Measurements from ENCODE around the gene TMEM218. TPM values are rescaled to one million over a fixed set of nuclear protein-coding genes. Genes with fewer than 3 reads are reported as not detected.
"Not testable (repeated sequence)": the region's sequence is repeated elsewhere in the genome, so short reads cannot be mapped to it uniquely, and the experiment has no call there.

The TMEM218 gene
- total and polyA plus RNA-seq, 12 donors: 19.3 to 42.3 (median 25.8) TPM

GRCh38 chr11:125091877-125092664 is 19.4 kb downstream of the TMEM218 start:
- TF ChIP-seq, protein P1, sequence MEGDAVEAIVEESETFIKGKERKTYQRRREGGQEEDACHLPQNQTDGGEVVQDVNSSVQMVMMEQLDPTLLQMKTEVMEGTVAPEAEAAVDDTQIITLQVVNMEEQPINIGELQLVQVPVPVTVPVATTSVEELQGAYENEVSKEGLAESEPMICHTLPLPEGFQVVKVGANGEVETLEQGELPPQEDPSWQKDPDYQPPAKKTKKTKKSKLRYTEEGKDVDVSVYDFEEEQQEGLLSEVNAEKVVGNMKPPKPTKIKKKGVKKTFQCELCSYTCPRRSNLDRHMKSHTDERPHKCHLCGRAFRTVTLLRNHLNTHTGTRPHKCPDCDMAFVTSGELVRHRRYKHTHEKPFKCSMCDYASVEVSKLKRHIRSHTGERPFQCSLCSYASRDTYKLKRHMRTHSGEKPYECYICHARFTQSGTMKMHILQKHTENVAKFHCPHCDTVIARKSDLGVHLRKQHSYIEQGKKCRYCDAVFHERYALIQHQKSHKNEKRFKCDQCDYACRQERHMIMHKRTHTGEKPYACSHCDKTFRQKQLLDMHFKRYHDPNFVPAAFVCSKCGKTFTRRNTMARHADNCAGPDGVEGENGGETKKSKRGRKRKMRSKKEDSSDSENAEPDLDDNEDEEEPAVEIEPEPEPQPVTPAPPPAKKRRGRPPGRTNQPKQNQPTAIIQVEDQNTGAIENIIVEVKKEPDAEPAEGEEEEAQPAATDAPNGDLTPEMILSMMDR (IDR thresholded peaks at IDR 0.05): no peak
- TF ChIP-seq POLR2A (IDR thresholded peaks at IDR 0.05): no peak
- Histone ChIP-seq H3K27ac (peak overlapping the region in 4 of 5 donors; percentile 30 to 66 (median 58)), H3K9me3 (replicated peaks in 1 of 3) (no peaks in the 10 kb centered on the region), H3K36me3 (replicated peaks in 1 of 2) (peaks cover 0 to 8% of the 10 kb centered on the region in 2 donors), H3K4me1 (replicated peaks in 1 of 2) (peaks cover 6 to 8% of the 10 kb centered on the region in 2 donors), H3K4me3 (no peak overlapping the region), H3K27me3 (no peaks in the 10 kb centered on the region)
- intact Hi-C loops (cut with DNase I): loop anchor here in 1 of 2 donors (5.0 kb wide), 1 partner anchor 255 kb away; no protein-coding TSS in a partner anchor
- DNase-seq: peak in 2 of 7 donors; percentile 13 to 17
- 87 to 90% (median 88%) methylated on average over 6 of the region's 6 CpGs for WGBS, 4 donors

DNA sequence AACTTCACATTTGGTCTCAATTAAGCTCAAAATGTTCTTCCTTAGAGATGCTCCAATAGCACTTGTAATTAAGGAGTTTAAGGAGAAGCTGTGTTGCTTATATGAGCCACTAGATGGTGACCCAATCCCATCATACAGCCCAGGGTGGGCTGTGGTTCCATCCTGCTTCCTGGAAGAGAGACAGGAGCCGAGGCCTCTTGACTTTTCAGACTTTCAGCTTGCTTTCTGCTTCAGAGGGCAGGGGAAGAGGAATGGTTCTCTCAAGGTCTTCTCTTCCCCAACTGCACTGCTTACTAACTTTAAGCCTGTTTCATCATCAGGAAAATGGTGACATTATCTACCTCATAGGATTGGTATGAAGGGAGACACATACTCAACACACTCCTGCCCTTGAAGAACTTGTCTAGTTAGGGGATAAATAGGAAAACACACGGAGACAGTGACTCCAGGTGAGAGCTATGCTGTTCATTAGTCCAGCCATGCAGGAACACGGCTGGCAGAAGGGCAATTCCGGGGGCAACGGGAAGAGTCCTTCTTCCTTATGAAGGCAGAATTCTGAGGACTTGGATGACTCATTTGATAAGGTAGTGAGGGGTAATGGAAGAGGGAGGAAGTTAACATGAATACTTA is 20.1 kb downstream of the TMEM218 start:
- Histone ChIP-seq H3K36me3 (replicated peaks in 1 of 2) (peaks cover 0 to 11% of the 10 kb centered on the region in 2 donors), H3K27ac (peak overlapping the region in 4 of 5 donors; percentile 30 to 66 (median 58)), H3K4me1 (replicated peaks in 1 of 2) (peaks cover 6 to 8% of the 10 kb centered on the region in 2 donors), H3K27me3 (no peaks in the 10 kb centered on the region), H3K9me3 (replicated peaks in 1 of 3) (no peaks in the 10 kb centered on the region), H3K4me3 (peak overlapping the region in 1 of 4 donors; percentile 2)
- intact Hi-C loops (cut with DNase I): loop anchor here in 1 of 2 donors (5.0 kb wide), 1 partner anchor 256 kb away; no protein-coding TSS in a partner anchor
- peak in 4 of 7 donors; percentile 38 to 69 (median 56) for DNase-seq
- TF ChIP-seq, protein P1 (IDR thresholded peaks at IDR 0.05): peak; percentile 27 to 79 (median 66)
- TF ChIP-seq POLR2A (IDR thresholded peaks at IDR 0.05): no peak
- 26 to 48% (median 35%) methylated on average over 5 of the region's 5 CpGs for WGBS, 4 donors

DNA sequence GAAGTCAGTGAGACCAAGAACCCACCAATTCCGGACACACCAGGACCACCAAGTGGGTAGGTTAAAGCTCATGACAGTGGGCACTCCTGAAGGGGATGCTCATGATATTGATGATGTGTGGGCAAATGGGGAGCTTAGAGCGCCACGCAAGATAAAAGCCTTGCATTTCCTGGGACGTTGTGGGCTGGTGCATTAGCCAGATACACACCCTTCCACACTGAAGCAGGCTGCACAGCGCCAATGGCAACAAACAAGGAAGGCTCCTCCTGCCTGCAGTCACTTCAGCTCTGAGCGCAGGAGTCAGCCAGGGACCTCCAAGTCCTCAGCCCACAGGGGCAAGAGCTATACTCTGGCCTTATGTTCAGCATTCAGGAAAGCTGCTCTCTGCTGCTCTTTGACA is 20.6 kb downstream of the TMEM218 start:
- 80 to 84% (median 81%) methylated on average over 6 of the region's 6 CpGs for WGBS, 4 donors
- intact Hi-C loops (cut with DNase I): loop anchor here in 1 of 2 donors (5.0 kb wide), 1 partner anchor 256 kb away; no protein-coding TSS in a partner anchor
- peak overlapping the region in 1 of 4 donors; percentile 2 for H3K4me3 ChIP-seq
- H3K36me3 ChIP-seq (replicated peaks in 1 of 2): peaks cover 0 to 16% of the 10 kb centered on the region in 2 donors
- peak in 2 of 7 donors; percentile 10 to 14 for DNase-seq
- peak overlapping the region in 4 of 5 donors; percentile 30 to 66 (median 58) for H3K27ac ChIP-seq
- H3K9me3 ChIP-seq (replicated peaks in 1 of 3): no peaks in the 10 kb centered on the region
- TF ChIP-seq POLR2A (IDR thresholded peaks at IDR 0.05): no peak
- TF ChIP-seq, protein P1 (IDR thresholded peaks at IDR 0.05): no peak
- peaks cover 6 to 8% of the 10 kb centered on the region in 2 donors for H3K4me1 ChIP-seq (replicated peaks in 1 of 2)
- no peaks in the 10 kb centered on the region for H3K27me3 ChIP-seq

- H3K4me1 ChIP-seq (replicated peaks in 1 of 2); H3K9me3 ChIP-seq (replicated peaks in 1 of 3); H3K4me3 ChIP-seq; H3K27me3 ChIP-seq: not testable (repeated sequence)
- peak in 3 of 7 donors; percentile 22 to 58 (median 55) for DNase-seq
- Histone ChIP-seq H3K36me3 (replicated peaks in 1 of 2) (peaks cover 0 to 23% of the 10 kb centered on the region in 2 donors), H3K27ac (peak overlapping the region in 1 of 5 donors; percentile 66)
- intact Hi-C loops (cut with DNase I): loop anchor here in 1 of 2 donors (5.0 kb wide), 1 partner anchor 257 kb away; no protein-coding TSS in a partner anchor
- 65 to 74% (median 72%) methylated on average over 10 of the region's 10 CpGs for WGBS, 4 donors
These were observed 21.3 kb downstream of the TMEM218 start for GRCh38 chr11:125090151-125090550.

DNA sequence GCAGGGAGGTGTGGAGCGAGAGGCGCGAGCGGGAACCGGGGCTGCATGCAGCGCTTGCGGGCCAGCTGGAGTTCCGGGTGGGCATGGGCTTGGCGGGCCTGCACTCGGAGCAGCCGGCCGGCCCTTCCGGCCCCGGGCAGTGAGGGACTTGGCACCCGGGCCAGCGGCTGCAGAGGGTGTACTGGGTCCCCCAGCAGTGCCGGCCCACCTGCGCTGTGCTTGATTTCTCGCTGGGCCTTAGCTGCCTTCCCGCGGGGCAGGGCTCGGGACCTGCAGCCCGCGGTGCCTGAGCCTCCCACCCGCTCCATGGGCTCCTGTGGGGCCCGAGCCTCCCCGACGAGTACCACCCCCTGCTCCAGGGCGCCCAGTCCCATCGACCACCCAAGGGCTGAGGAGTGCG is 21.9 kb downstream of the TMEM218 start:
- H3K4me1 ChIP-seq (replicated peaks in 1 of 2); intact Hi-C loops (cut with DNase I); H3K27ac ChIP-seq; H3K27me3 ChIP-seq; H3K4me3 ChIP-seq; H3K9me3 ChIP-seq (replicated peaks in 1 of 3): not testable (repeated sequence)
- DNase-seq: peak in 1 of 7 donors; percentile 10
- WGBS, 4 donors: 95 to 96% (median 96%) methylated on average over 9 to 31 of the region's 31 CpGs
- peaks cover 0 to 30% of the 10 kb centered on the region in 2 donors for H3K36me3 ChIP-seq (replicated peaks in 1 of 2)

Measured in adrenal gland (tissue), 12 donors.